Medulla oblongata (tissue), 1 donor: ENCODE data around the gene CTSZ.
"Not testable (repeated sequence)": the region's sequence is repeated elsewhere in the genome, so short reads cannot be mapped to it uniquely, and the experiment has no call there.

Experiments used
- DNase-seq: peaks from one replicate; pipeline ENCODE4 v3.0.0-alpha.2; 2015; ENCODE audit errors: extremely low spot score

CTSZ gene

GRCh38 chr20:59013031-59013951 lies 6.2 kb upstream of the CTSZ start:
- no peak for DNase-seq

GRCh38 chr20:59011874-59012157 lies 4.8 kb upstream of the CTSZ start:
- not testable (repeated sequence) for DNase-seq

DNA sequence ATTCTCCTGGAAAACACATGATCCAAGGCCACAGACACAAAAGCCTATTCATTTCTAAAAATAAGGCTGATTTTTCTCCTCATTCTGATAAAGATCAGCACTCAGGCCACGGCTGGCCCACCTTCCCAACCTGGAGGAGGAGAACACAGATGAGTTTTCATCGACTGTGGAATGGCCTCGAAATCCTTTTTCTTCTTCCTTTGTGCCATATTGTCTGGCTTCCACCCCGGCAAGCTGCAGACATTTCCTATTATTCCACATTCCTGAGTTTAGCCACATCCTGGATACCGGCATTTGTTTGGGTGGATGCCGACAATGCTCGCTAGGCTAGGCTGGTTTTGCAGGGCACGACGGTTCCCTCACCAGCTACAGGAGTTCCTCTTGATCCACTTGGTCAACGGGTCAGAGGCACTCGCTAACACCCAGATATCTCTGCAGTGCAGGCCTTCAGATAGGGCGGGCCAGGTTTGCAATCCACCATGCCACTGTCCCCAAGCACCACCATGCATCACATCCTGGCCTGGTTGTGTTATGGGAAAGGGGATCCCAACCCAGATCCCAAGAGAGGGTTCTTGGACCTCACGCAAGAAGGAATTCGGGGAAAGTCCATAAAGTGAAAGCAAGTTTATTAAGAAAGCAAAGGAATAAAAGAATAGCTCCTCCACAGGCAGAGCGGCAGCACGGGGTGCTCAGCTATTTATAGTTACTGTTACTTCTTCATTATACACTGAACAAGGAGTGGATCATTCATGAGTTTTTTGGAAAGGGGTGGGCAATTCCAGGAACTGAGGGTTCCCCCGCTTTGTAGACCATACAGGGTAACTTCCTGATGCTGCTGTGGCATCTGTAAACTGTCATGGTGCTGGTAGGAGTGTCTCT lies 4.2 kb upstream of the CTSZ start:
- DNase-seq = no peak

DNA sequence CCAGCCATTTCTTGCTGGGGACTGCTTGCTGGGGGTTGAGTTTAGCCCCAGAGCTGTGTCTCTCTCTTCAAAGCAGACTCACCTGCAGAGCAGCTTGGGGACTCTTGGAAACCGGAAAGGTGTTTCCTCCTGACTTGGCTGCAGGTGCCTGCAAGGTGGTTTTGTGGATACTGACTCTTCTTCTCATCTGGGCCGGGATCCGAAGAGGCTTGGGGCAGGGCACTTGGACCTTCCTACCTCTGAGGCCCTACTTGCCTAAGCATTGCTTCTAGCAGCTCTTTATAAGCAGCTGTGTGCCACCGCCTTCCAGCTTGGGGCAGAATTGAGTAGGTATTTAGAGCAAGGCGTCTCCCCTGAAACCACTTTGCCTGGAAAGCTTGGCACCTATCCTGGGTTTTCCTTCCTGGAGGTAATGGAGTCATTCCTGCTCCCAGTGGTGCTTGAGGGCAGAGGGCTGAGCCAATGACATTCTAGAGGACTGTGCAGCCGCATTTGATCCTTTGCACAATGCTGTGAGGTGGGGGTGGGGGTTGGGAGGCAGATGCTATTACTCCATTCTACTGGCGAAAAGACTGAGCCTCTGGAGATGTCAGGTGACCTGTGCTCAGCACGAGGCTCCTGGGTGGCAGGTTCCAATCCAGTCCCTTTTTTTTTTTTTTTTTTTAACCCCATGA lies 3.4 kb upstream of the CTSZ start:
- DNase-seq = no peak

GRCh38 chr20:59008715-59009336 lies 1.8 kb upstream of the CTSZ start:
- no peak for DNase-seq

- peak; percentile 72 for DNase-seq
Observed at GRCh38 chr20:59007665-59008511, 834 bp upstream of the CTSZ start.

DNA sequence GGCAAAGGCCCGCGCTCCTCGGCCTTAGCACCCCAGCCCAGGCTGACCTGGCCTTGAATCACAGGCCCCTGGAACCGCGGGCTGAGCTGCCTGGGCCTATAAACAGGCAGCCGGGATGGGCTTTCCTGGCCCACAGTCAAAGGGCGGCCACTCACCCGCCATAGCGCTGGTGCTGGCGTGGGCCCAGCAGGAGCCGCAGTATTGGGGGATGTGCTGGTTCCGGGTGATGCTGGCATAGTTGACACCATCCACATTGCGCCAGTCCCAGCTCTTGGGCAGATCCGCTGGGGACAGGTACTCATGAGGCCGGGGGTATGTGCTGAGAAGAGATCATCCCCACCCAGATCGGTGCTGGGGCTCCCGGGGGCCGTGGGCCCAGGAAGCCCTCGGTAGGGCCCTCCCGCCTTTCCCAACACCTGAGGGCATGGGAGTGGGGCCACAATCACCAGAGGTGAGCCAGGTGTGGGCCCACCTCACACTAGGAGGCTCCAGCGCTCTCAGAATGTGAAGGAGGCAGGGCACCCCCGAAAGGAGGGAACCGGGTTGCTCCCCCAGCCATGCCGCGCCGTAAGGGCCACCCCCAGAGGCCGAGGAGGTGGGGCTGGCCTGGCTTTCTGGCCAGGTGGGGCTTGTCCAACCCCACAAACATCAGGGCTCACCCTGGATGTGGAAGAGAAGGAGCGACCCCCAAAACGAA lies 739 bp downstream of the CTSZ start:
- no peak for DNase-seq

DNA sequence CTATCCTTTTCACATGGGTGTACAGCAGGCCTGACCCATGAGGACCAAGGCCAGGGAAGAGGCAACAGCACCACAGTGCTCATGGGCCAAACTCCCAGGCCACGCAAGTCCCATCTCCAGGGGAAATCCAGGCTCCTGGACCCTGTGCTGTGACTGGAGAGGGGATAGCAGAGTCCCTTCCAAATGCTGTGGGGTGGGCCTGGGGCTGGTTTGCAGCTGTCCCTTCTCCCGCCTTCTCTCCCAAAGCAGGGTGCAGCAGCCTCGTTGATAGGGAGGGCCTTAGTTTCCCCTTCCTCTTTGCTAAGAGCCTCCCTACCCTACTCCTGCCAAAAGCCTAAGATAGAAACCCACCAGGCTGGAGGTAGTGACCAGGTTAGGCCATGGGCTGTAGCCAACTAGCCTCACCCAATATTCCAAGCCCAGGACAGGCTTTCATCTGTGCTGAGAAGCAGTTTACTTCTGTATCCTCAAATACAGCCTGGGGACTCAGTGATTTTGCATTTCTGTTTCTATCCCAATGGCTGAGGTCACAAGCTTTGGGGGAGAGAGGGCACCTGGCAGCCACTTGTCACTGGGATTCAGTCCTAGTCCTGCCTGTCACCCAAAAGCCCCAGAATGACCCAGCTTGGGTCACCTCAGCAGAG lies 1.4 kb downstream of the CTSZ start:
- DNase-seq = no peak

GRCh38 chr20:59004763-59005522 lies 2.1 kb downstream of the CTSZ start:
- DNase-seq = peak; percentile 75

- DNase-seq = no peak
Observed at GRCh38 chr20:59004493-59004762, 2.6 kb downstream of the CTSZ start.

DNA sequence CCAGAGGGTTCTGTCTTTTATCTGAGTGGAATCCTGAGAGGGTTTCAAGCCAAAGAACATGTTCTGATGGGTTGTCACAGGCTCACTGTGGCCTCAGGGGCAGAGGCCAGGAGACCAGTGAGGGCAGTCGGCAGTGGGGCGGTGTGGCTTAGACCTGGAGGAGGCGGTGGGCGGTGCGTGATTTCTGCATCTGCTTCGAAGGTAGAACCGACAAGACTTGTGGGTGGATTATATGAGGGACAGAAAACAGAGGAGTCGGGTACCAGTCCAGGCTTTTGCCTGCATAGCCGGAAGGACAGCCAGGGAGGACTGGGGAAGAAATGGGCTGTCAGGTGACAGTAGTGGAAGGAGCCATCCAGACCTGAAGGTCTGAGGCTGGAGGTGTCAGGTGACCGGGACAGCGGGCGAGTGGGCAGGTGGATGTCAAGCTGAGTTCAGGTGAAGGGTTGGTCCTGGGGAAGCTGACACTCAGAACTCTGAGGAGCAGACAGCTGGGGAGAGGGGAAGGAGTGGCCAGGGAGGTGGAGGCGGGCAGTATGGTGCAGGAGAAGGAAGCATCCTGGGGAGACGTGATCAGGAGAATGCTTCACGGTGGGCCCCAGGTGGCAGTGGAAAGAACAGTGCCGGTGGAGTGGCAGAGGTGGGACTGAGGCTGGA lies 3.1 kb downstream of the CTSZ start:
- no peak for DNase-seq

- no peak for DNase-seq
Observed at GRCh38 chr20:59002874-59003399, 4.1 kb downstream of the CTSZ start.

- DNase-seq = no peak
Observed at GRCh38 chr20:59002388-59002787, 4.7 kb downstream of the CTSZ start.

DNA sequence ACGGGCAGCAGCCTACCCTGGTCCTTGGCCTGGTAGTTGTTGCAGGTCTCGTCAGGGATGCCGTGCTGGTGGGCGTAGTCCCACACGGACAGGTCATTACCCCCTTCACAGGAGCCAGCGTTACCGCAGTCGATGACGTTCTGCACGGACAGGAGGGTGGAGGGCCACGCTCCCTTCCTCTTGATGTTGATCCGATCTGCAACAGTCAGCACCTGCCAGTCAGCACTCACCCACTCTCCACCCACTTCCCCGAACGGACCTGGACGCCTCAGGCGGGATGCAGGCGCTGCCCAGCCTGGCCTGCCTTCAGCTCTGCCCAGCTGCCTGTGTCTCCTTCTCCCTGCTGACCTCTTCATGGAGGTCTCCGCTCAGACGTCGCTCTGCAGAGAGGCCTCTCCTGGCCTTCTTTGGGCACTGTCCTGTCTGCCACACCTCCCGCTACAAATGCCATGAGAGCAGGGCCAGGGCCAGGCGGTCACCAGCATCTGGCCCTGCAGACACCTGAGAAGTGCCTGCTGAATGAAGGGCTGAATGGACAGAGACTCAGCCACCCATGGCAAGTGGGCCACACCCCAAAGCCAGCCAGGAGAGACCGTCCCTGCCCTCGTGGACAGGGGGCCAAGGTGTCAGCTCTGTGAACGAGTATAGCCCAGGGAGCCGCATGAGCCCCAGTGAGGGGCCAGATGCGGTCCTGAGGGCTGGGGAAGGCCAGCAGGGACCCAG lies 5.4 kb downstream of the CTSZ start:
- DNase-seq = no peak

DNA sequence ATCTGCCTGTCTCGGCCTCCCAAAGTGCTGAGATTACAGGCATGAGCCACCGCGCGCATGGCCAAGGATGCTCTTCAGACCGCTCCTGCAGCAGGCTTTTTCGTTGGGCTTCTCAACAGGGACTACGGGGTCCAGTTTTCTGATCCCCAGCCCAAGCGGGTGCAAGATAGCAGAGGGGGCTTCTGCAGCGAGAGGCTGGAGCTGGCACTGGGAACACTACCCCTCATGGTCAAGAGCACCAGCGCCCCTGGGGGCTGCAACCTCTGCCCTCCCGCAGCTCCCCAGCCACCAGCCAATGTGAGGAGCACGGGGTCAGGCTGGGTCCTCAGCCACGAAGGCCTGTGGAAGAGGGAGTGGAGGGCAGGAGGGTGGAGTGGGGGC lies 6.0 kb downstream of the CTSZ start:
- DNase-seq = no peak

DNA sequence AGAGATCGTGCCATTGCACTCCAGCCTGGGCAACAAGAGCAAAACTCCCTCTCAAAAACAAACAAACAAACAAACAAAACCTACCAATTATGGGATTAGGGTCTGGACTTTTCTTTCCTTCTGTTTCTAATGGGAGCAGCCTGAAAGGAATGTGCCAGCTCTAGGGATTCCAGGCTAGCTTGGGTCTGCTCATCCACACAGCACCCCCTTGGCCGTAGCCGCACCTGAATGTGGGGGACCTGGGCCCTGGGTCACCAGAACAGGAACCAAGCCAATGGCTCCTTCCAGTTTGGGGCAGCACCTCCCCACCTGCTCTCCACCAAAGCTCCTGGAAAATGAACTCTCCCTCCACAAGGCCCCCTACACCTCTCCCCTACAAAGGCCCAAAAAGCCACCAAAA lies 6.7 kb downstream of the CTSZ start:
- DNase-seq = no peak

GRCh38 chr20:58998656-58999055 lies 8.4 kb downstream of the CTSZ start:
- no peak for DNase-seq
